GM18508 (cell line): ENCODE measurements around the gene CALM1.
"Not testable (repeated sequence)": the region's sequence is repeated elsewhere in the genome, so short reads cannot be mapped to it uniquely, and the experiment has no call there.

Experiments
- ATAC-seq: cut with Tn5 transposase; IDR thresholded peaks from one replicate; pipeline ENCODE4 v1.9.1; 2021; ENCODE audit warnings: moderate number of reproducible peaks; ENCODE audit not compliant: insufficient read depth, unreplicated experiment

The CALM1 gene

GRCh38 chr14:90383126-90383730 is 13.6 kb upstream of the CALM1 start:
- ATAC-seq: peak; percentile 89

- ATAC-seq: peak; percentile 10
These were observed 12.9 kb upstream of the CALM1 start for GRCh38 chr14:90383731-90384542.

- no peak for ATAC-seq
These were observed 12.3 kb upstream of the CALM1 start for GRCh38 chr14:90384543-90384911.

- ATAC-seq: no peak
These were observed 10.5 kb upstream of the CALM1 start for GRCh38 chr14:90386321-90386720.

- ATAC-seq: no peak
These were observed 9.5 kb upstream of the CALM1 start for GRCh38 chr14:90387206-90387760.

GRCh38 chr14:90388437-90388836 is 8.4 kb upstream of the CALM1 start:
- no peak for ATAC-seq

- ATAC-seq: no peak
These were observed 7.8 kb upstream of the CALM1 start for GRCh38 chr14:90388982-90389381.

- ATAC-seq: no peak
These were observed 2.9 kb upstream of the CALM1 start for GRCh38 chr14:90393966-90394365.

- ATAC-seq: not testable (repeated sequence)
These were observed 2.0 kb upstream of the CALM1 start for GRCh38 chr14:90394782-90395181.

GRCh38 chr14:90397425-90398314 is 841 bp downstream of the CALM1 start:
- ATAC-seq: no peak

GRCh38 chr14:90398315-90398839 is 1.5 kb downstream of the CALM1 start:
- ATAC-seq: no peak

GRCh38 chr14:90398841-90399540 is 2.2 kb downstream of the CALM1 start:
- no peak for ATAC-seq

GRCh38 chr14:90399541-90400444 is 3.0 kb downstream of the CALM1 start:
- peak; percentile 51 for ATAC-seq

GRCh38 chr14:90400904-90401561 is 4.2 kb downstream of the CALM1 start:
- no peak for ATAC-seq

GRCh38 chr14:90402016-90402415 is 5.2 kb downstream of the CALM1 start:
- ATAC-seq: no peak

GRCh38 chr14:90403065-90403464 is 6.2 kb downstream of the CALM1 start:
- ATAC-seq: no peak

- no peak for ATAC-seq
These were observed 8.3 kb downstream of the CALM1 start for GRCh38 chr14:90405101-90405500.

- no peak for ATAC-seq
These were observed 8.9 kb downstream of the CALM1 start for GRCh38 chr14:90405755-90406154.
